ENCODE results near the gene IGF1R. TPM values are rescaled to one million over a fixed set of nuclear protein-coding genes. Genes with fewer than 3 reads are reported as not detected.

The IGF1R gene
- total RNA-seq, 2 donors from 2014 or later: 35.0 to 37.0 TPM

- H3K36me3 ChIP-seq: no peaks in the 10 kb centered on the region
- H3K4me3 ChIP-seq: no peak overlapping the region
- DNase-seq: no peak
- H3K27me3 ChIP-seq: no peaks in the 10 kb centered on the region
- H3K9ac ChIP-seq (ENCODE audit: low read depth in 2 of 2, low read length in 2 of 2): no peak overlapping the region
- no peaks in the 10 kb centered on the region for H3K9me3 ChIP-seq
- H3K27ac ChIP-seq: no peak overlapping the region
- peaks cover 7% of the 10 kb centered on the region for H3K4me1 ChIP-seq
- intact Hi-C loops (cut with DNase I): no loop called here
- no peak for TF ChIP-seq CTCF (IDR thresholded peaks at IDR 0.05)
Measured at GRCh38 chr15:98719137-98719740, 70.9 kb downstream of the IGF1R start.

GRCh38 chr15:98720031-98720430 is 71.7 kb downstream of the IGF1R start:
- DNase-seq: no peak
- no peak for TF ChIP-seq CTCF (IDR thresholded peaks at IDR 0.05)
- no peaks in the 10 kb centered on the region for H3K27me3 ChIP-seq

GRCh38 chr15:98720577-98721565 is 72.5 kb downstream of the IGF1R start:
- Histone ChIP-seq H3K4me1 (peaks cover 7% of the 10 kb centered on the region), H3K27ac (no peak overlapping the region), H3K9me3 (no peaks in the 10 kb centered on the region), H3K9ac (ENCODE audit: low read depth in 2 of 2, low read length in 2 of 2) (no peak overlapping the region), H3K4me3 (no peak overlapping the region), H3K36me3 (no peaks in the 10 kb centered on the region), H3K27me3 (no peaks in the 10 kb centered on the region)
- TF ChIP-seq CTCF (IDR thresholded peaks at IDR 0.05): no peak
- no peak for DNase-seq
- intact Hi-C loops (cut with DNase I): no loop called here

More at GRCh38 chr15:98720031-98720430, 71.7 kb downstream of the IGF1R start:
- Histone ChIP-seq H3K36me3 (no peaks in the 10 kb centered on the region), H3K9ac (ENCODE audit: low read depth in 2 of 2, low read length in 2 of 2) (no peak overlapping the region), H3K27ac (no peak overlapping the region), H3K9me3 (no peaks in the 10 kb centered on the region), H3K4me3 (no peak overlapping the region), H3K4me1 (peaks cover 7% of the 10 kb centered on the region)
- intact Hi-C loops (cut with DNase I): no loop called here

- no peak overlapping the region for H3K27ac ChIP-seq
- no peak for DNase-seq
- H3K36me3 ChIP-seq: no peaks in the 10 kb centered on the region
- H3K4me3 ChIP-seq: no peak overlapping the region
- no peaks in the 10 kb centered on the region for H3K9me3 ChIP-seq
- TF ChIP-seq CTCF (IDR thresholded peaks at IDR 0.05): no peak
- H3K27me3 ChIP-seq: no peaks in the 10 kb centered on the region
- intact Hi-C loops (cut with DNase I): no loop called here
- H3K9ac ChIP-seq (ENCODE audit: low read depth in 2 of 2, low read length in 2 of 2): no peak overlapping the region
- peaks cover 7% of the 10 kb centered on the region for H3K4me1 ChIP-seq
Measured at GRCh38 chr15:98722209-98722608, 73.9 kb downstream of the IGF1R start.

GRCh38 chr15:98722645-98723044 is 74.3 kb downstream of the IGF1R start:
- no peaks in the 10 kb centered on the region for H3K36me3 ChIP-seq
- no peaks in the 10 kb centered on the region for H3K27me3 ChIP-seq
- no peak overlapping the region for H3K4me3 ChIP-seq
- intact Hi-C loops (cut with DNase I): no loop called here
- no peaks in the 10 kb centered on the region for H3K9me3 ChIP-seq
- no peak for TF ChIP-seq CTCF (IDR thresholded peaks at IDR 0.05)
- DNase-seq: no peak
- H3K9ac ChIP-seq (ENCODE audit: low read depth in 2 of 2, low read length in 2 of 2): no peak overlapping the region
- peaks cover 7% of the 10 kb centered on the region for H3K4me1 ChIP-seq
- H3K27ac ChIP-seq: no peak overlapping the region

Measured in colonic mucosa (tissue), 4 donors.